ENCODE measurements around the gene GRK5. TPM values are rescaled to one million over a fixed set of nuclear protein-coding genes. Genes with fewer than 3 reads are reported as not detected.

Gene GRK5
- total RNA-seq, 1 donor, result 10.6 TPM

DNA sequence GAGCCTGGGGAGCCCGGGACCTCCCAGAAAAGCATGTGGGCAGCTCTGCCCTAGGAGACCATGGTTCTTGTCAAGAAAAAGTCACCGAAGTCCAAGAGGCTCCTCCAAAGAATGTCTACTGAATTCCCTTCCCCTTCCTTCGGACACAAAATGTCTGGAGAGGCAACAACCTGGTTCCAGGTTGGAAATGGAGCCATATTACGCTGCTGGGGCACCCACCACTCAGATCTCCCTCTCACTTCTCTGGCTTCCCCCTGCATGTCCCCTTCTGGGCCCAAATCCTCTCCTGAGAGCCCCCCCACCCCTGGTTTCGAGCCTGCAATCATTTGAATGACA is 282.6 kb downstream of the GRK5 start:
- H3K27me3 ChIP-seq (ENCODE audit: insufficient read depth, low read length), result no peaks in the 10 kb centered on the region
- no peaks in the 10 kb centered on the region for H3K9me3 ChIP-seq (ENCODE audit: low read depth, low read length)
- peaks cover 20% of the 10 kb centered on the region for H3K4me1 ChIP-seq (ENCODE audit: insufficient read depth, low read length)
- peak overlapping the region; percentile 32 for H3K4me3 ChIP-seq (ENCODE audit: low read length)

DNA sequence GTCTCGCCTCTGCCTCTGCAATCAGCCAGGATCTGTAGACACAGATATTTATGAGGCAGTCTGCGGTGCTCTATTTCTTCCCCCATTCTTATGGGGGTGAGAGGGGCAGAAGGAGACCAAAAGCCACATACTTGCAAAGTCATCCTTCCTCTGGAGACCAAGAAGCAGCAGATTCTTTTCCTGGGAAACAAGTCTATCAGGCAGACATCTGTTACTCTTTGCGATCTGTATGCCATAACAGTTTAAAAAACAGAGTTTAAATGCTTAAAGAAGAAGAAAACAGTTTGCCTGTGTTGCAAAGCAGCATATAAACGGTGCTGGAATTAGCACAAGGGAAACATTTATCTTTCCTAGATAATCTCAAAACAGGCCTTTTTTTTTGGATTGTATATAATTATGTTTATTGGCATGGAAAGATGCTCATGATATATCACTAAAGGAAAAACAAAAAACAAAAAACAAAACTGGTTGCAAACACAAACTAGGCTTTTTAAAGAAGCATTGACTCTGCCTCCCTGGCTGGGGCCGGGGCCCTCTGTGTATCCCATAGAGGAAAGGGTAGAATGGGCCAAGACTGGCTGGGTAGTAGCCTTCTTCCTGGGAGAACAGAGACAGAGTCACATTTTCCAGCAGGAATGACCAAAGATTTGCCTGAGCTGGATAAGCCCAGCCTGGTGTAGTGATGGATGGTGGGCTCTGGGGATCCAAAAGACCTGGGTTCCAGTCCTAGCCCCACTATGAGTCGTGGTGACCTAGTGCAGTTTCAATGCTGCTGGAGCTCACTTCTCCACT is 284.8 kb downstream of the GRK5 start:
- Histone ChIP-seq H3K9me3 (ENCODE audit: low read depth, low read length) (no peaks in the 10 kb centered on the region), H3K4me1 (ENCODE audit: insufficient read depth, low read length) (peaks cover 20% of the 10 kb centered on the region), H3K4me3 (ENCODE audit: low read length) (no peak overlapping the region), H3K27me3 (ENCODE audit: insufficient read depth, low read length) (no peaks in the 10 kb centered on the region)

DNA sequence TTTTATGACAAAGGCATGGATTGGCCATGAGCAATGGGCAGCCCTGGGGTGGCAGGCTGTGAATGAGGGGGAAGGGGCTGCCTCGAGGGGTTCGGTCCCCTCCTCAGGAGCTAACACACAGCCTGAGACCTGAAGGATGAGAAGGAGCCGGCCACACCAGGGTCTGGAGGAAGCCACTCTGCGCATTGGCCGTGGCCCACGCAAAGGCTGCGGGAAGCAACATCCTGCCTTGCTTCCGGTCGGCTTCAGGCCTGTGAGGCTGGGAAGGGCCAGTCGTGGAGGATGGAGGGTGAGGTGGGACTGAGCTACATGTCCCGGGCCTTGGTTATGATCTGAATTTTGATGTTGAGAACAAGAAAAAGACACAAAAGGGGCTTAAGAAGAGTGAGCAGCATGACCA is 285.8 kb downstream of the GRK5 start:
- Histone ChIP-seq H3K9me3 (ENCODE audit: low read depth, low read length) (no peaks in the 10 kb centered on the region), H3K4me1 (ENCODE audit: insufficient read depth, low read length) (peaks cover 20% of the 10 kb centered on the region), H3K27me3 (ENCODE audit: insufficient read depth, low read length) (no peaks in the 10 kb centered on the region), H3K4me3 (ENCODE audit: low read length) (no peak overlapping the region)

DNA sequence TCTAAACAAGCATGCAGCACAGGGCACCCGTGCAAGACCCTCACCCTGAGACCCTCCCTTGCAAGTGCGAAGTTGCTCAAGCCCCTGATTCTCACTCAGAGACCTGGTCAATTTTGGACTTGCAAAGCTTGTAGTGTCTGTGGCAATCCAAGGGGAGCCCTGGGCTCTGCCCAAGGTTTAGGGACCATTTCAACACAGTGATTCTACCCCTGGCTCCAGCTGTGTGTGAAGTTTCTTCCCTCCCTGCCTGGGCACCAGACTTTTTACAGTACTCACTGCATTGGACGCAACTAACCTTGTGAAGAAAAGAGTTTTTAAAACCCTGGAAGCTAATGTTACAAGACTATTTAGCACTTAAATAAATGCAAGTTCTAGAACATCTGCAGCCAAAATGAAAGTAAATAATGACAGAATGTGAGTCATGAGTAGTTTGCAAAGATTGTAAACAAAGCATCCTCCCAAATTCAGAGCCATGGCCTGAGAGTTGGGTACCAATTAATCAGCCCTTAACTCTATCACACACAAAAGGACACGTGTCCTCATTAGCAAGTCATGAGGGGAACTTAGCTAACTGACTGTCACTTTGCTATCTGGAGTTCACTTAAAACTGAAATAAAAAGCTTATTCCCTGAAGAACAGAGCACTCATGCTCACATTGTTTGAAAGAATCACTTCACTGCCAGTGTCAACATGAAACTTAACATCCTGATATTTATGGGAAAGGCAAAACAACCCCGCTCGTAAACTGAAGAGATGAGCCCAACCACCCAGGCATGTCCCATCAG is 287.1 kb downstream of the GRK5 start:
- Histone ChIP-seq H3K9me3 (ENCODE audit: low read depth, low read length) (no peaks in the 10 kb centered on the region), H3K4me3 (ENCODE audit: low read length) (no peak overlapping the region), H3K27me3 (ENCODE audit: insufficient read depth, low read length) (no peaks in the 10 kb centered on the region), H3K4me1 (ENCODE audit: insufficient read depth, low read length) (peaks cover 19% of the 10 kb centered on the region)

DNA sequence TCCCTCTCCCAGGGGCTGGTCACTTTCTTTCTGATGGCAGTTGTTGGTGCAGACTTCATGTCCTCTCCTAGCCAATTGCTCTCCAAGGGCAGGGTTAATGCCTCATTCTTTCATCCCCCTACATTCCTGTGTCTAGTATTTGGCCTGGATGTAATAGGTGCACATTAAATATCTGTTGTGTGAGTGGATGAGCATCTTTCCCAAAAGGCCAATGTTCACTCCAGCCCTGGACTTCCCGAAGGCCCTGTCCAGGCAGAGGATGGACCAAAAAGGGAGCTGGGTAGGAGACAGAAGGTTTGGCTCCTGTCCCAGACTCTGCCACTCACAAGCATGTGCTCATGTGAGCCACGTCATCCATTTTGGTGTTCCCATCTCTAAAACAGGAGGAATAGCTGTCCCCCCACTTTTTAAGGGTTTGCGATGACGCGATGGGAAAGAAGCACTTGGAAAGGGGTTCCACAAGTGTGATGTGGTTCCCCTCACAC is 287.7 kb downstream of the GRK5 start:
- no peak overlapping the region for H3K4me3 ChIP-seq (ENCODE audit: low read length)
- H3K27me3 ChIP-seq (ENCODE audit: insufficient read depth, low read length), result no peaks in the 10 kb centered on the region
- peaks cover 13% of the 10 kb centered on the region for H3K4me1 ChIP-seq (ENCODE audit: insufficient read depth, low read length)
- no peaks in the 10 kb centered on the region for H3K9me3 ChIP-seq (ENCODE audit: low read depth, low read length)

DNA sequence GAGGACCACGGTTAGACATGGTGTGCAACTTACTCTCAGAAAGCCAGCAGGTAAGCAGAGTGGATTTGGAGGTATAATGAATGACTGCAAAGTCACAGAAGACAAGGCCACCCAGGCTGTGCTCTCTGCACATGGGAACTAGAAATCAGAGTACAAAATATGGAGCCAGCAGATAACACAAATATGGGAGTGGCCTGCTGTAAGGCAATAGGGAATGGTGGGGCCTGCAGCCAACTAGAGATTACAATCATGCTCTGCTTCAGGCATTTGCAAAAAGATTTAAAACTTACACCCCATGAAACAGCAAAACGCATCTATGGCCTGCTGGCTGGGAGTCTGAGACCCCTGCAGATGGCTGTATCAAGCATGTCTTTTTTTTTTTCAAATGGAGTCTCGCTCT is 288.2 kb downstream of the GRK5 start:
- Histone ChIP-seq H3K4me1 (ENCODE audit: insufficient read depth, low read length) (peaks cover 10% of the 10 kb centered on the region), H3K9me3 (ENCODE audit: low read depth, low read length) (no peaks in the 10 kb centered on the region), H3K4me3 (ENCODE audit: low read length) (no peak overlapping the region), H3K27me3 (ENCODE audit: insufficient read depth, low read length) (no peaks in the 10 kb centered on the region)

DNA sequence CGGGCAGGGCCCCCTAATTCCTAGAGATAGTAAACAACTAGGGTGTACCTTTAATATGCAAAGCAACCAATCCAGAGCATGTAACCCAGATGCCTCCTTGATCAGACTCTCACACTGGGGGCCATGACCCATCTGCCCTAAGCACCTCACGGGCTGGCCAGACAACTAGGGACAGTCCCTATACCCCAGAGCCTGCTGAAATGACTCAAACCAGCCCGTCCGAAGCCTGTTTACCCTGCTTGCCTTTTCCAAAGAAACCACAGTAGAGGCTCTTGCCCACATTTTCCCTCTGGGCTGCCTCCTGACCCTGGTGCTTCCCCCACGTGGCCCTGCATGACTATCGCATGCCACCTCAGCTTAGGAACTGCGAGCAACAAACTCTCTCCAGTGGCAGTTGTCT is 288.9 kb downstream of the GRK5 start:
- Histone ChIP-seq H3K9me3 (ENCODE audit: low read depth, low read length) (no peaks in the 10 kb centered on the region), H3K4me3 (ENCODE audit: low read length) (no peak overlapping the region), H3K27me3 (ENCODE audit: insufficient read depth, low read length) (no peaks in the 10 kb centered on the region), H3K4me1 (ENCODE audit: insufficient read depth, low read length) (peaks cover 17% of the 10 kb centered on the region)

DNA sequence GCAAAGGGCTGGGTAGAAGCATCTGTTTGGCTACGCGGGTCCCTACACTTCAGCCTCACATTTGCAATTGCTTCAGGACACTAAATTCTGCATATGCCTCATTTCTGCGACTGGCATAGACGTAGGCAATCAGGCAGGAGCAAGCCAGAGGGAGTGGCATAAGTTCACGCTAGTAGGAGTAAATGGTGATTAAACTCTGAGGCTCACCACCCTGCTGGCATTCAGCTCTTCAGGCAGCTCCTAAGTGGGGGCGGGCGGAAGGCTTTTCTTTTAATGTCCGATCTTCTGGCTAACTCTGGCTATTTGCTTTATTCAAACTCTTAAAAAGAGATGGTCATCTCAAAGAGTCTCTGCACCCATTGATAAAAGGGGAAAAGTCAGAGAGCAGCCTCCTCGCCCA is 289.9 kb downstream of the GRK5 start:
- Histone ChIP-seq H3K4me3 (ENCODE audit: low read length) (no peak overlapping the region), H3K9me3 (ENCODE audit: low read depth, low read length) (no peaks in the 10 kb centered on the region), H3K4me1 (ENCODE audit: insufficient read depth, low read length) (peaks cover 27% of the 10 kb centered on the region), H3K27me3 (ENCODE audit: insufficient read depth, low read length) (no peaks in the 10 kb centered on the region)

DNA sequence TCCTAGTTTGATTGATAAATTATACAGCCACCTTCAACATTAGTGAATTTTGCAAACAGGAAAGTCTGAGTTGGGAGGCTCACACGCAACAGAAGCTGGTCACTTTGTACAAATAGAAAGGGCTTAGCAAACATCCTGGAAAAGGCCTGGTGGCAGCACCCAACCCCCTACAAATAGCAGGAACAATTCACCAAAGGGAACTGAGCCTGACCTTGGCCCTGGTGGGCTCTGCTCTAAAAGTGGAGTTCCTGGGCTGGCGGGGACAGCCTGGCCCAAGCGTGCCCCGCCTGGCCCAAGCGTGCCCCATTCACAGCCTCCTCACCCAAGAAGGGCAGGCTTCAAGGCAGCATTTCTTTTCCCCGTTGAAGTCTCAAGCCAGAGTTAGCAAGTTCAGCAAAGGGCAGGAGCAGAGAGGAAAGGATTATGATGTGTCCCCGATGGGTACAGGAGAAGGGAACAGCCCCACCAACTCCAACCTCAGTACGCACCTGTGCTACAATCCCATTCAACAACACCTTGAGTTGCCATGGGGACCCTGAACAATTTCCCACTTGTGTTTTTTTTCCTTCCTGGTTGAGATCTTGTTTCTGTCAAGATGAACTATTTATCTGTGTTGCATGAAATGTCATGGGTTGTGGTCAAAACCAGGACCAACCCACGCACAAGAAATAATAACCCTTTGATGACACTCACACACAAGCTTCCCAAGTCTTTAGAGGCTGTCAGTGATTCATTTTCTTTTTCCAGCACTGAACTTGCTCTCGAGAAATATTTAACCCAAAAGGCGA is 291.7 kb downstream of the GRK5 start:
- H3K4me1 ChIP-seq (ENCODE audit: insufficient read depth, low read length), result peaks cover 37% of the 10 kb centered on the region
- H3K9me3 ChIP-seq (ENCODE audit: low read depth, low read length), result no peaks in the 10 kb centered on the region

DNA sequence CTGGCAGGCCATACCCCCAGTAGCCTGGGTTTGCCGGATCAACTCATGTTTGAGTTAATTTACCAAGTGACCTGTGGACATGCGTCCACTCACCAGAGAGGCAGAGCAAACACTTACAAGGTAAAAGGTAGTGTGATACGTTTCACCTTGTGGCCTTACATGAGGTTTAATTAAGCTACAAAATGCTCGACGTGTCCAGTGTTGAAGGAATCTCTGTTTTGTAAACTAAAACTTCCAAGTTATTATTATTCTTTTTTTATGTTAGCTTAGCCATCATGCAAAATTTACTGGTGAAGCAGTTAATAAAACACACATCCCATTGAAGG is 292.3 kb downstream of the GRK5 start:
- no peaks in the 10 kb centered on the region for H3K9me3 ChIP-seq (ENCODE audit: low read depth, low read length)
- H3K4me3 ChIP-seq (ENCODE audit: low read length), result no peak overlapping the region
- H3K4me1 ChIP-seq (ENCODE audit: insufficient read depth, low read length), result peaks cover 37% of the 10 kb centered on the region
- no peaks in the 10 kb centered on the region for H3K27me3 ChIP-seq (ENCODE audit: insufficient read depth, low read length)

More for the DNA sequence above, 291.7 kb downstream of the GRK5 start:
- Histone ChIP-seq H3K4me3 (ENCODE audit: low read length) (no peak overlapping the region), H3K27me3 (ENCODE audit: insufficient read depth, low read length) (no peaks in the 10 kb centered on the region)

DNA sequence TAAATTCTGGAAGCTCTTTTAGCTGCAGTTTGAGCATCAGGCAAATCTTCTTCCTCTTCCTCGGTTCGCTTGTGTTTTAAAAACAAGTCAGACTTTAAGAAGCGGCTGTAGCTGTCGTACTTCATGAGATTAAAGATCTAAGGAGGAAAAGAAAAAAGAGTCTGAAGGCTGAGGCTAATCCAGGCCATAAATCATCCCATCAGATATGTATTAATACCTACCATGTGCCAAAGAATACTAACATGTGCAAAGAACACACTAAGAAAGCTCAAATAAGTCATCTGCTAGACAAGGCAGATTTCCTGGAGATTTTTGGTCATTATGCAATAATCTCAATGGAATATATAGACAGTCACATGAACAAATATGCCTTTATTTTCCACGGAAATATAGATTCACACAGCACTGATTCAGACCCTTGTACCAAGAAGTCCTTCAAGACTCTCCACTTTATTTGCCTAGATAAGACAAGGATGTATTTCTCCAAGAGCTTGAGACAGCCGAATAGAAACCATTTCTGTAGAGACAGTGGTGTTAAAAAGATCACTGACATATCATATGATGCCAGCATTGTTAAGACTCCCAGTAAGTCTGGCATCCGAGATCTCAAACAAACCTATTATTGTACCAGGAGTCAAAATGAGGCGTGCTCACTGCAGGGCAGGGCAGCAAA is 292.9 kb downstream of the GRK5 start:
- Histone ChIP-seq H3K27me3 (ENCODE audit: insufficient read depth, low read length) (no peaks in the 10 kb centered on the region), H3K9me3 (ENCODE audit: low read depth, low read length) (no peaks in the 10 kb centered on the region), H3K4me1 (ENCODE audit: insufficient read depth, low read length) (peaks cover 43% of the 10 kb centered on the region), H3K4me3 (ENCODE audit: low read length) (no peak overlapping the region)

DNA sequence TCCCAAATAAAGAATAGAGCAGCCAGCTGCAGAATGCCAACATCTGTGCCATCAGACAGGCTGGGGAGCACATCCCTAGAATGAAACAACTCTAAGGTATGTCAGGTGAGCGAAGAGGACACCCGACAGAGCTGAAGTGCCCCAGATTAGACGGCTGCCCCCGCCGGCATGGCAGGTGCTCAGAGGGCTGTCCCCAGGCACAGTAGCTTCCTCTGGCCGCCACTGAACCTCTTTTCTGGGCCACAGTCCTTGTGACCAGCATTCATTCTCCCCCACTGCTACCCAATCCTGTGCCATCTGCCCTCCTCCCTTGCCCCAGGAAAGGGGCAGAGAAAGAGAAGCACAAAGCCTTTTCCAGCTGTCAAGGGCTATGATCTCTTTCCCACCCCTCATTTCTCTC is 293.4 kb downstream of the GRK5 start:
- Histone ChIP-seq H3K4me3 (ENCODE audit: low read length) (no peak overlapping the region), H3K4me1 (ENCODE audit: insufficient read depth, low read length) (peaks cover 46% of the 10 kb centered on the region), H3K9me3 (ENCODE audit: low read depth, low read length) (no peaks in the 10 kb centered on the region), H3K27me3 (ENCODE audit: insufficient read depth, low read length) (no peaks in the 10 kb centered on the region)

DNA sequence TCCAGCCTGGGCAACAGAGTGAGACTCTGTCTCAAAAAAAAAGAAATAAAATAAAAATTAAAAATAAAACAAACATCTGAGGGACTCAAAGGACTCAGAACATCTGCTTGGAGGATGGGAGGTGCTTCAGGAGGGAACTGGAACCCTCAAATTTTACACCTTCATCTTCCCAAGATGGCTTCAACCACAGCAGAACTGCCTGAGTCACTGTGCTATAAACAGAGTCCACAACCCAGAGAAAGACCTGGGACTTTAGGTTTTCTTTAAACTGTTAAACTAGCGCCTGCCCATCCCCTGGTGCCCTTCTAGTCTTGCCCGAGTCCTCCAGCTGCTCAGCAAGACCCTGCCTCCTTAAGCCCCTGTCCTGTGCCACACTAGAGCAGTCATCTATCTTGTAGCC is 294.3 kb downstream of the GRK5 start:
- Histone ChIP-seq H3K4me3 (ENCODE audit: low read length) (no peak overlapping the region), H3K9me3 (ENCODE audit: low read depth, low read length) (no peaks in the 10 kb centered on the region), H3K27me3 (ENCODE audit: insufficient read depth, low read length) (no peaks in the 10 kb centered on the region), H3K4me1 (ENCODE audit: insufficient read depth, low read length) (peaks cover 51% of the 10 kb centered on the region)

DNA sequence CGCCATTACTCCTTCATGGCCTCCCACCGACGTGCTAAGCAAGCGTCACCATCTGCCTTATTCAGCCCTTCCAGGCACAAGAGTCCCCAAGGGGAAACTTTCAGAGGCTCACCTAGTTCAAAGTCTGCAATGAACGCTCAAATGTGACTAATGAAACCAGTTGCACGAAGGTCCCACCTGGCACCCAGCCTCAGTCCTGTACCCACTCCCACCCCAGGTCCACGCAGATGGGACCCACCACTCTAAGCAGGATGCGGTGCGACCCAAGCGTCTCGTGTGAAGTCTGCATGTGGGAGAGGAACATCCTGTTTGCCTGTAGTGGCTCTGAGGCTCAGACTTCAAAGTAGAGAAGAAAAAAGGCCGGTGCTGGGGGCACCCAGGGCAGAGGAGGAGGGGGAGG is 294.8 kb downstream of the GRK5 start:
- Histone ChIP-seq H3K27me3 (ENCODE audit: insufficient read depth, low read length) (no peaks in the 10 kb centered on the region), H3K4me1 (ENCODE audit: insufficient read depth, low read length) (peaks cover 51% of the 10 kb centered on the region), H3K4me3 (ENCODE audit: low read length) (no peak overlapping the region), H3K9me3 (ENCODE audit: low read depth, low read length) (no peaks in the 10 kb centered on the region)
